Inflammatory macrophage (primary cell): Measurements from ENCODE around the gene TNFRSF14.

Experiments used
- DNase-seq, 2 donors: peaks; one replicate each; pipeline ENCODE4 v3.0.0-alpha.2; 2020 to 2022

Gene TNFRSF14

GRCh38 chr1:2588661-2589430 lies 32.7 kb downstream of the TNFRSF14 start:
- DNase-seq: no peak

GRCh38 chr1:2589431-2590232 lies 33.5 kb downstream of the TNFRSF14 start:
- no peak for DNase-seq

GRCh38 chr1:2590233-2591141 lies 34.3 kb downstream of the TNFRSF14 start:
- DNase-seq: no peak

- DNase-seq: no peak
Observed at GRCh38 chr1:2591233-2591580, 35.0 kb downstream of the TNFRSF14 start.

GRCh38 chr1:2591581-2592261 lies 35.5 kb downstream of the TNFRSF14 start:
- no peak for DNase-seq

GRCh38 chr1:2592672-2593071 lies 36.5 kb downstream of the TNFRSF14 start:
- DNase-seq: peak; percentile 22 to 35

- DNase-seq: no peak
Observed at GRCh38 chr1:2593251-2593878, 37.2 kb downstream of the TNFRSF14 start.

- no peak for DNase-seq
Observed at GRCh38 chr1:2594001-2594640, 38.0 kb downstream of the TNFRSF14 start.

- DNase-seq: no peak
Observed at GRCh38 chr1:2594641-2595131, 38.5 kb downstream of the TNFRSF14 start.

- no peak for DNase-seq
Observed at GRCh38 chr1:2595261-2595811, 39.2 kb downstream of the TNFRSF14 start.

GRCh38 chr1:2595812-2596529 lies 39.8 kb downstream of the TNFRSF14 start:
- DNase-seq: no peak

GRCh38 chr1:2596530-2597333 lies 40.6 kb downstream of the TNFRSF14 start:
- no peak for DNase-seq

GRCh38 chr1:2597441-2598328 lies 41.5 kb downstream of the TNFRSF14 start:
- DNase-seq: no peak

- no peak for DNase-seq
Observed at GRCh38 chr1:2598329-2598931, 42.3 kb downstream of the TNFRSF14 start.

GRCh38 chr1:2601721-2602303 lies 45.6 kb downstream of the TNFRSF14 start:
- no peak for DNase-seq

- DNase-seq: no peak
Observed at GRCh38 chr1:2602311-2602835, 46.2 kb downstream of the TNFRSF14 start.
